GM12878 (cell line): Measurements from ENCODE around the gene ING4. TPM values are rescaled to one million over a fixed set of nuclear protein-coding genes. Genes with fewer than 3 reads are reported as not detected.

Experiments
- IRF4 ChIP-seq: IDR thresholded peaks from 2 replicates; pipeline ENCODE4 v1.6.1; 2011; ENCODE audit warnings: low read depth, low read length
- MEF2A ChIP-seq: IDR thresholded peaks from 2 replicates; pipeline ENCODE4 v1.6.1; 2011; ENCODE audit warnings: low read depth, mild to moderate bottlenecking, low read length, moderate library complexity; ENCODE audit not compliant: insufficient read depth
- MXI1 ChIP-seq: fragments of 150-350 bp; IDR thresholded peaks from 2 replicates; pipeline ENCODE4 v1.6.1; 2011; ENCODE audit warnings: low read depth, mild to moderate bottlenecking, inconsistent platforms, low read length, improper control_type of control experiment
- NFYB ChIP-seq: IDR thresholded peaks from 2 replicates; pipeline ENCODE4 v1.6.1; 2011; ENCODE audit warnings: low read depth, mild to moderate bottlenecking, low read length, improper control_type of control experiment, moderate library complexity; ENCODE audit not compliant: insufficient read depth
- NRF1 ChIP-seq: conservative IDR thresholded peaks from 2 replicates; pipeline ENCODE4 v1.6.1; 2011; ENCODE audit warnings: mild to moderate bottlenecking, low read depth, low read length, improper control_type of control experiment
- POLR2AphosphoS2 ChIP-seq: IDR thresholded peaks from 2 replicates; pipeline ENCODE4 v1.6.1; 2011; ENCODE audit warnings: low read depth, mild to moderate bottlenecking, low read length, improper control_type of control experiment, moderate library complexity
- RB1 ChIP-seq: fragments of 450-650 bp; formaldehyde crosslinking; IDR thresholded peaks from 2 replicates; pipeline ENCODE4 v1.6.1; 2017; ENCODE audit warnings: mild to moderate bottlenecking, borderline replicate concordance
- RELA ChIP-seq: fragments of 450-650 bp; IDR thresholded peaks from 2 replicates; pipeline ENCODE4 v1.8.0; 2014; ENCODE audit warnings: borderline replicate concordance; ENCODE audit not compliant: partially characterized antibody
- polyA plus RNA-seq, 11 experiments: library from polyadenylated mRNA; depleted of rRNA in 4 of 11; unstranded in 6 of 11; stranded (reverse) in 5 of 11; fragments of >200 nt; fragmentation: Nextera tagmentation in 4 of 11; fragmentation: Illumina TruSeq in 1 of 11; extraction: Ambion mirVana in 4 of 11; extraction: Trizol in 1 of 11; gene quantifications; 1 replicate in 1 of 11; 2 replicates in 10 of 11; pipeline versions ENCODE4 v1.2.1 to v1.2.3, GENCODE V29; 2011 to 2016; ENCODE audit warnings: inconsistent platforms in 2 of 11, missing spikeins in 2 of 11, low read depth in 1 of 11
- total RNA-seq, 4 experiments: library from RNA; depleted of rRNA in 3 of 4; stranded (reverse); fragments of >200 nt in 3 of 4; fragmentation: Illumina TruSeq in 1 of 4; extraction: Trizol in 1 of 4; gene quantifications; 2 replicates each; pipeline versions ENCODE4 v1.2.1 to v1.2.3, GENCODE V29; 2013 to 2021
- TF ChIP-seq, protein P1 (sequence below): fragments of 450-650 bp; IDR thresholded peaks from 2 replicates; pipeline ENCODE4 v1.6.1; 2018; ENCODE audit warnings: borderline replicate concordance, mild to moderate bottlenecking; ENCODE audit not compliant: partially characterized antibody
- TF ChIP-seq, protein P2 (sequence below): fragments of 450-650 bp; IDR thresholded peaks from 2 replicates; pipeline ENCODE4 v1.6.1; 2017; ENCODE audit warnings: antibody characterized with exemption, mild to moderate bottlenecking, moderate library complexity
- TF ChIP-seq, protein P3 (sequence below): IDR thresholded peaks from 2 replicates; pipeline ENCODE4 v1.6.1; 2012; ENCODE audit warnings: low read depth, low read length, improper control_type of control experiment
- TF ChIP-seq, protein P4 (sequence below): fragments of 150-350 bp; IDR thresholded peaks from 2 replicates; pipeline ENCODE4 v1.6.1; 2016; ENCODE audit warnings: low read depth, low read length
- TF ChIP-seq, protein P5 (sequence below): fragments of 450-650 bp; IDR thresholded peaks from 2 replicates; pipeline ENCODE4 v1.6.1; 2017; ENCODE audit warnings: borderline replicate concordance
- TF ChIP-seq, protein P6 (sequence below), 3 experiments: IDR thresholded peaks in 2 of 3; conservative IDR thresholded peaks in 1 of 3; 2 replicates each; pipeline ENCODE4 v1.5.1; 2011; ENCODE audit warnings: low read depth in 3 of 3, low read length in 3 of 3, mild to moderate bottlenecking in 3 of 3, control low read depth in 2 of 3, moderate library complexity in 2 of 3, inconsistent platforms in 1 of 3, mixed read lengths in 1 of 3; ENCODE audit not compliant: control insufficient read depth in 2 of 3, insufficient read depth in 1 of 3; ENCODE audit errors: extremely low read depth in 1 of 3

Gene ING4
- total and polyA plus RNA-seq, 10 of the 15 experiments (the other 5 are each of a cell fraction or from before 2014, with no cell fraction given): 7.2 to 53.9 (median 21.8) TPM

DNA sequence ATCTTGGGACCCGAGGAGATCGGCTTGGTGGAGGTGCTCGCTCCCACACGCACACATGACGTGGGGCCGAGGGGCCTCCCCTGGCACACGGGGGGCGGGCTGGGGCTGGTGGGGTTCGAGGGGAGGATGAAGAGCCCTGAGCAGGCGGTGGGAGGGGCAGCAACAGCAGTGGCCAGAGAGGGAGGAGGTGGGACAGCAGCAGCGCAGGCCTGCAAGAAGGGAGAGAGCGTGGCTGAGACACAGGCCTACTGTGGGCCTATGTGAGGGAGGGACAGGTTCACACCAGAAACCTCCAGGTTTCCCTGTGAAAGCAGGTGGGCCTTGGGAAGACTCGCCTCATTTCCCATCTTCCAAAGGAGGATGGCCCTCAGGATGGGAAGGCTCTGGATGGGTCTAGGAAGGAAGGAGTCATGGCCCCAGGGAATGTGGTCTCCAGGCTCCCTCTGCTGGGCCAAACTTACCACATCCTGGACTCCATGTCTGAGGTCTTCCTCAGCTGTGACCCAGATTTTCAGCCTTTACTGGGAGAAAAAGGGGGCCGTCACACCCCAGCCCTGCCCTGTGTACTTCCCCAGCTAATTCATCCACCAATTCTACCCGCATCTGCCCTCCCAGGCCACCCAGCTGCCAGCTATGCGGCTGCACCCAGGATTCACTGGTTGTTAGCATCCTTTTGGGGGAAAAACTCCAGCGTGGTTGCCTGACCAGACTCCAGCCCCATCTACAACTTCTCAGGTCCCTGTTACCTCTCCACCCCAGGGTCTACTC is 34.8 kb upstream of the ING4 start (continued):
- TF ChIP-seq MXI1 (no peak), POLR2AphosphoS2 (no peak), RB1 (no peak), MEF2A (no peak), RELA (no peak), NFYB (no peak), NRF1 (no peak), IRF4 (no peak)
- TF ChIP-seq, protein P1, sequence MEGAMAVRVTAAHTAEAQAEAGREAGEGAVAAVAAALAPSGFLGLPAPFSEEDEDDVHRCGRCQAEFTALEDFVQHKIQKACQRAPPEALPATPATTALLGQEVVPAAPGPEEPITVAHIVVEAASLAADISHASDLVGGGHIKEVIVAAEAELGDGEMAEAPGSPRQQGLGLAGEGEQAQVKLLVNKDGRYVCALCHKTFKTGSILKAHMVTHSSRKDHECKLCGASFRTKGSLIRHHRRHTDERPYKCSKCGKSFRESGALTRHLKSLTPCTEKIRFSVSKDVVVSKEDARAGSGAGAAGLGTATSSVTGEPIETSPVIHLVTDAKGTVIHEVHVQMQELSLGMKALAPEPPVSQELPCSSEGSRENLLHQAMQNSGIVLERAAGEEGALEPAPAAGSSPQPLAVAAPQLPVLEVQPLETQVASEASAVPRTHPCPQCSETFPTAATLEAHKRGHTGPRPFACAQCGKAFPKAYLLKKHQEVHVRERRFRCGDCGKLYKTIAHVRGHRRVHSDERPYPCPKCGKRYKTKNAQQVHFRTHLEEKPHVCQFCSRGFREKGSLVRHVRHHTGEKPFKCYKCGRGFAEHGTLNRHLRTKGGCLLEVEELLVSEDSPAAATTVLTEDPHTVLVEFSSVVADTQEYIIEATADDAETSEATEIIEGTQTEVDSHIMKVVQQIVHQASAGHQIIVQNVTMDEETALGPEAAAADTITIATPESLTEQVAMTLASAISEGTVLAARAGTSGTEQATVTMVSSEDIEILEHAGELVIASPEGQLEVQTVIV: no peak
- TF ChIP-seq, protein P2, sequence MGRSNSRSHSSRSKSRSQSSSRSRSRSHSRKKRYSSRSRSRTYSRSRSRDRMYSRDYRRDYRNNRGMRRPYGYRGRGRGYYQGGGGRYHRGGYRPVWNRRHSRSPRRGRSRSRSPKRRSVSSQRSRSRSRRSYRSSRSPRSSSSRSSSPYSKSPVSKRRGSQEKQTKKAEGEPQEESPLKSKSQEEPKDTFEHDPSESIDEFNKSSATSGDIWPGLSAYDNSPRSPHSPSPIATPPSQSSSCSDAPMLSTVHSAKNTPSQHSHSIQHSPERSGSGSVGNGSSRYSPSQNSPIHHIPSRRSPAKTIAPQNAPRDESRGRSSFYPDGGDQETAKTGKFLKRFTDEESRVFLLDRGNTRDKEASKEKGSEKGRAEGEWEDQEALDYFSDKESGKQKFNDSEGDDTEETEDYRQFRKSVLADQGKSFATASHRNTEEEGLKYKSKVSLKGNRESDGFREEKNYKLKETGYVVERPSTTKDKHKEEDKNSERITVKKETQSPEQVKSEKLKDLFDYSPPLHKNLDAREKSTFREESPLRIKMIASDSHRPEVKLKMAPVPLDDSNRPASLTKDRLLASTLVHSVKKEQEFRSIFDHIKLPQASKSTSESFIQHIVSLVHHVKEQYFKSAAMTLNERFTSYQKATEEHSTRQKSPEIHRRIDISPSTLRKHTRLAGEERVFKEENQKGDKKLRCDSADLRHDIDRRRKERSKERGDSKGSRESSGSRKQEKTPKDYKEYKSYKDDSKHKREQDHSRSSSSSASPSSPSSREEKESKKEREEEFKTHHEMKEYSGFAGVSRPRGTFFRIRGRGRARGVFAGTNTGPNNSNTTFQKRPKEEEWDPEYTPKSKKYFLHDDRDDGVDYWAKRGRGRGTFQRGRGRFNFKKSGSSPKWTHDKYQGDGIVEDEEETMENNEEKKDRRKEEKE: no peak
- TF ChIP-seq, protein P3, sequence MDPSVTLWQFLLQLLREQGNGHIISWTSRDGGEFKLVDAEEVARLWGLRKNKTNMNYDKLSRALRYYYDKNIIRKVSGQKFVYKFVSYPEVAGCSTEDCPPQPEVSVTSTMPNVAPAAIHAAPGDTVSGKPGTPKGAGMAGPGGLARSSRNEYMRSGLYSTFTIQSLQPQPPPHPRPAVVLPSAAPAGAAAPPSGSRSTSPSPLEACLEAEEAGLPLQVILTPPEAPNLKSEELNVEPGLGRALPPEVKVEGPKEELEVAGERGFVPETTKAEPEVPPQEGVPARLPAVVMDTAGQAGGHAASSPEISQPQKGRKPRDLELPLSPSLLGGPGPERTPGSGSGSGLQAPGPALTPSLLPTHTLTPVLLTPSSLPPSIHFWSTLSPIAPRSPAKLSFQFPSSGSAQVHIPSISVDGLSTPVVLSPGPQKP: no peak
- TF ChIP-seq, protein P4, sequence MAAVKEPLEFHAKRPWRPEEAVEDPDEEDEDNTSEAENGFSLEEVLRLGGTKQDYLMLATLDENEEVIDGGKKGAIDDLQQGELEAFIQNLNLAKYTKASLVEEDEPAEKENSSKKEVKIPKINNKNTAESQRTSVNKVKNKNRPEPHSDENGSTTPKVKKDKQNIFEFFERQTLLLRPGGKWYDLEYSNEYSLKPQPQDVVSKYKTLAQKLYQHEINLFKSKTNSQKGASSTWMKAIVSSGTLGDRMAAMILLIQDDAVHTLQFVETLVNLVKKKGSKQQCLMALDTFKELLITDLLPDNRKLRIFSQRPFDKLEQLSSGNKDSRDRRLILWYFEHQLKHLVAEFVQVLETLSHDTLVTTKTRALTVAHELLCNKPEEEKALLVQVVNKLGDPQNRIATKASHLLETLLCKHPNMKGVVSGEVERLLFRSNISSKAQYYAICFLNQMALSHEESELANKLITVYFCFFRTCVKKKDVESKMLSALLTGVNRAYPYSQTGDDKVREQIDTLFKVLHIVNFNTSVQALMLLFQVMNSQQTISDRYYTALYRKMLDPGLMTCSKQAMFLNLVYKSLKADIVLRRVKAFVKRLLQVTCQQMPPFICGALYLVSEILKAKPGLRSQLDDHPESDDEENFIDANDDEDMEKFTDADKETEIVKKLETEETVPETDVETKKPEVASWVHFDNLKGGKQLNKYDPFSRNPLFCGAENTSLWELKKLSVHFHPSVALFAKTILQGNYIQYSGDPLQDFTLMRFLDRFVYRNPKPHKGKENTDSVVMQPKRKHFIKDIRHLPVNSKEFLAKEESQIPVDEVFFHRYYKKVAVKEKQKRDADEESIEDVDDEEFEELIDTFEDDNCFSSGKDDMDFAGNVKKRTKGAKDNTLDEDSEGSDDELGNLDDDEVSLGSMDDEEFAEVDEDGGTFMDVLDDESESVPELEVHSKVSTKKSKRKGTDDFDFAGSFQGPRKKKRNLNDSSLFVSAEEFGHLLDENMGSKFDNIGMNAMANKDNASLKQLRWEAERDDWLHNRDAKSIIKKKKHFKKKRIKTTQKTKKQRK: no peak
- TF ChIP-seq, protein P5, sequence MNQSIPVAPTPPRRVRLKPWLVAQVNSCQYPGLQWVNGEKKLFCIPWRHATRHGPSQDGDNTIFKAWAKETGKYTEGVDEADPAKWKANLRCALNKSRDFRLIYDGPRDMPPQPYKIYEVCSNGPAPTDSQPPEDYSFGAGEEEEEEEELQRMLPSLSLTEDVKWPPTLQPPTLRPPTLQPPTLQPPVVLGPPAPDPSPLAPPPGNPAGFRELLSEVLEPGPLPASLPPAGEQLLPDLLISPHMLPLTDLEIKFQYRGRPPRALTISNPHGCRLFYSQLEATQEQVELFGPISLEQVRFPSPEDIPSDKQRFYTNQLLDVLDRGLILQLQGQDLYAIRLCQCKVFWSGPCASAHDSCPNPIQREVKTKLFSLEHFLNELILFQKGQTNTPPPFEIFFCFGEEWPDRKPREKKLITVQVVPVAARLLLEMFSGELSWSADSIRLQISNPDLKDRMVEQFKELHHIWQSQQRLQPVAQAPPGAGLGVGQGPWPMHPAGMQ: no peak
- TF ChIP-seq, protein P6, sequence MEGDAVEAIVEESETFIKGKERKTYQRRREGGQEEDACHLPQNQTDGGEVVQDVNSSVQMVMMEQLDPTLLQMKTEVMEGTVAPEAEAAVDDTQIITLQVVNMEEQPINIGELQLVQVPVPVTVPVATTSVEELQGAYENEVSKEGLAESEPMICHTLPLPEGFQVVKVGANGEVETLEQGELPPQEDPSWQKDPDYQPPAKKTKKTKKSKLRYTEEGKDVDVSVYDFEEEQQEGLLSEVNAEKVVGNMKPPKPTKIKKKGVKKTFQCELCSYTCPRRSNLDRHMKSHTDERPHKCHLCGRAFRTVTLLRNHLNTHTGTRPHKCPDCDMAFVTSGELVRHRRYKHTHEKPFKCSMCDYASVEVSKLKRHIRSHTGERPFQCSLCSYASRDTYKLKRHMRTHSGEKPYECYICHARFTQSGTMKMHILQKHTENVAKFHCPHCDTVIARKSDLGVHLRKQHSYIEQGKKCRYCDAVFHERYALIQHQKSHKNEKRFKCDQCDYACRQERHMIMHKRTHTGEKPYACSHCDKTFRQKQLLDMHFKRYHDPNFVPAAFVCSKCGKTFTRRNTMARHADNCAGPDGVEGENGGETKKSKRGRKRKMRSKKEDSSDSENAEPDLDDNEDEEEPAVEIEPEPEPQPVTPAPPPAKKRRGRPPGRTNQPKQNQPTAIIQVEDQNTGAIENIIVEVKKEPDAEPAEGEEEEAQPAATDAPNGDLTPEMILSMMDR (IDR thresholded peaks at IDR 0.05 in 2 of 3, conservative IDR thresholded peaks at IDR 0.05 in 1 of 3; ENCODE audit: control insufficient read depth in 2 of 3, extremely low read depth in 1 of 3, insufficient read depth in 1 of 3, low read depth in 3 of 3, low read length in 3 of 3): peak; percentile 50 to 63 (median 60); a peak in 5 of 6 replicates
